ENCODE results near the gene PTCD3. TPM values are rescaled to one million over a fixed set of nuclear protein-coding genes. Genes with fewer than 3 reads are reported as not detected.
A peak's percentile ranks its signal among the peaks of the same experiment; 100 is the strongest.

PTCD3 gene
- total RNA-seq, 4 donors from 2014 or later = 45.3 to 81.5 (median 63.3) TPM

DNA sequence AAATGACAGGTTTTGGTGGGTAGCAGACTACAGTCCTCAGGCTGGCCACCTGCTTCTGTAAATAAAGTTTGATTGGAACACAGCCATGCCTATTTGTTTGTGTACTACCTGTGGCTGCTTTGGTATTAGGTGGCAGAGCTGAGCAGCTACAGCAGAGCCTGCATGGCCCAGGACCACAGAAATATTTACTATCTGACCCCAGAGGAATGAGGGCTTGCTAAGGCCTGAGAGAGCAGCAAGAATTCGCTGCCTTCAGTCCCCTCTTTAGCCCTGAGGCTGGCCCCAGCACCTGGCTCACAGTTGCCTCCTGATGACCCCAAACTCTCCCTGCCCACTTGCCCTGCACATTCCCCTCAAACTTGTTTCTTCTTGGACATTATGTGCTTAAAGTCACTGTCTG lies 32.8 kb upstream of the PTCD3 start:
- no peak for ATAC-seq (ENCODE audit: low FRiP score)
- DNase-seq (ENCODE audit: low spot score) = no peak
- TF ChIP-seq, protein P1, sequence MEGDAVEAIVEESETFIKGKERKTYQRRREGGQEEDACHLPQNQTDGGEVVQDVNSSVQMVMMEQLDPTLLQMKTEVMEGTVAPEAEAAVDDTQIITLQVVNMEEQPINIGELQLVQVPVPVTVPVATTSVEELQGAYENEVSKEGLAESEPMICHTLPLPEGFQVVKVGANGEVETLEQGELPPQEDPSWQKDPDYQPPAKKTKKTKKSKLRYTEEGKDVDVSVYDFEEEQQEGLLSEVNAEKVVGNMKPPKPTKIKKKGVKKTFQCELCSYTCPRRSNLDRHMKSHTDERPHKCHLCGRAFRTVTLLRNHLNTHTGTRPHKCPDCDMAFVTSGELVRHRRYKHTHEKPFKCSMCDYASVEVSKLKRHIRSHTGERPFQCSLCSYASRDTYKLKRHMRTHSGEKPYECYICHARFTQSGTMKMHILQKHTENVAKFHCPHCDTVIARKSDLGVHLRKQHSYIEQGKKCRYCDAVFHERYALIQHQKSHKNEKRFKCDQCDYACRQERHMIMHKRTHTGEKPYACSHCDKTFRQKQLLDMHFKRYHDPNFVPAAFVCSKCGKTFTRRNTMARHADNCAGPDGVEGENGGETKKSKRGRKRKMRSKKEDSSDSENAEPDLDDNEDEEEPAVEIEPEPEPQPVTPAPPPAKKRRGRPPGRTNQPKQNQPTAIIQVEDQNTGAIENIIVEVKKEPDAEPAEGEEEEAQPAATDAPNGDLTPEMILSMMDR (IDR thresholded peaks at IDR 0.05) = no peak

DNA sequence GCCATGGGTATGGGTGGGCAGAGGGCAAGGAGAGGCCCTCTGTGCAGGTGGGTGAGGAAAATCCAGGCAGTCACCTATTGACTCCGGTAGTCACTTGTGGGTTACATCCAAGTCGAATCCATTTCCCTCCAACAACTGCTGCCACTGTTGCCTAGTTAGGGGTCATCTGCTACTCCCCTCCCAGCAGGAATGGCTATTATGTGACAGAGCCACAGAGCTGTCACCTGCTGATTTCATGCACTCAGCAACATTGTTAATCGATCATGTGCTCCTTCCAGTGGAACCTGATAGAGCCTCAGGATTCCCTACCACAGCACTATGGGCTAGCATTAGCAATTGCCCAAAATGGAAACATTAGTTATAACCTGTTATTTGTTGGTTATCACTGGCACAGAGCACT lies 31.8 kb upstream of the PTCD3 start:
- no peak for DNase-seq (ENCODE audit: low spot score)
- TF ChIP-seq, protein P1 (IDR thresholded peaks at IDR 0.05) = no peak
- no peak for ATAC-seq (ENCODE audit: low FRiP score)

DNA sequence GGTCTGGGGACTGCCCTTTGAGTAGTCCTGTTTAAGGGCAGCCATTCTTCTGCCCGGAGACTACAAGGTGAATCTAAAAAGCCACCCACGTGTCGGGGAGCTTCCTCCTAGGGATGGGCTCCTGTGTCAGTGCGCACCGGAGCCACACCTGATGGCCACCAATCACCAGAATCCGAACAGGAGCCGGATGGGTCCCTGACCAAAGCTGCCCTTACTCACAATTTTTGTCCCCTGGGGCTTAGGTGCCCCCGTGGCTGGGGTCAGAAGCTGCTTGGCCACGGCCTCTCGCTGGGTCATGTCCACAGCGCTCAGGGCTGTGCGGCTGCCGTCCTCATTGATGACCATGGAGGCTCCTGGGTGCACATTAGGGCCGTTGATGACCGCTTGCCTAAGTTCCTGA lies 31.2 kb upstream of the PTCD3 start:
- DNase-seq (ENCODE audit: low spot score) (no peak), ATAC-seq (ENCODE audit: low FRiP score) (no peak)
- TF ChIP-seq, protein P1 (IDR thresholded peaks at IDR 0.05) = no peak

GRCh38 chr2:86075886-86076285 lies 30.1 kb upstream of the PTCD3 start:
- DNase-seq (ENCODE audit: low spot score) (no peak), ATAC-seq (ENCODE audit: low FRiP score) (no peak)
- TF ChIP-seq, protein P1 (IDR thresholded peaks at IDR 0.05) = no peak

GRCh38 chr2:86078774-86079545 lies 27.1 kb upstream of the PTCD3 start:
- DNase-seq (ENCODE audit: low spot score) = no peak
- TF ChIP-seq, protein P1 (IDR thresholded peaks at IDR 0.05) = no peak
- peak; percentile 74 for ATAC-seq (ENCODE audit: low FRiP score)

DNA sequence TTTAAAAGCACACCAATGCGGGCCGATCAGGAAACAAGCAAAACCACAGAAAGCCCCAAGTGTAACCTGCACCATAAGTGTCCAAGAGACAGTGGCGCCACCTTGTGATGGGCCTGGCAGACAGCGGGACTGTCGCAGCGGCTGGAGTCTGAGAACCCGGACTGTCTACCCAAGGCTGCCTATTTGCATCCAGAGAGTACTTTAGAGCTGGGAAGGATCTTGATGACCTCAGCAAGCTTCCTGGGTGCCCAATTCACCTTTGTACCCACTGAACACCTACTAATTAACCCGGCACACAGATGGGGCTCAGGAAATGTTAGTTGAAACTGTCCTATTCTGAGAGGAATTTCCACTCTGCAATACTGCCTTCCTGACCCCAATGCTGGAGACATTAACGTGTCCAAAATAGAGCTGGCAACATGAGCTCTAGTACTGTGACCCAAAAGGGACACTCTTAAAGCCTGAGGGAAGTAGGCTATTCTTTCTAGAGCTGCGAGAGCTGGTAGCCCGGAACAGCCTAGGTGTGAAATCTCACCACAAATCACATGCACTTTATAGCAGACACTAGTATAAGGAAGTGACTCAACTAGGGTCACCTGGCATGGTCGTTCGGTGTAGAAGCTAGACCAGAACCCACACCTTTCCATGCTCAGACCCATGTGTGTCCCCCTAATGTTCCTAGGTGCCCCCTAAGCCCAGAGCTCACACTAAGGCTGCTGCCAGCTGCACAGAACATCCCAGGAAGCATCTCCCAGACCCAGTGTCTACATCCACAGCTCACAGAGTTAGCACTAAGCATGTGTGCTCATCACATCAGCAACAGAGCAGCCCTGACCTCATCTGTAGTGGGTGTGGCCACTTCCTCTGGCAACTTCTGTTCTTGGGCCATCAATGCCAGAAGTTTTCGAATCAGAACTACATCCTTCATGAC lies 25.8 kb upstream of the PTCD3 start:
- ATAC-seq (ENCODE audit: low FRiP score) (peak; percentile 50), DNase-seq (ENCODE audit: low spot score) (peak; percentile 70)

More for the DNA sequence above, 25.8 kb upstream of the PTCD3 start:
- TF ChIP-seq, protein P1 (IDR thresholded peaks at IDR 0.05) = peak in 1 of 3 donors; percentile 68

Data from omental fat pad (tissue), 4 donors.